Activated naive CD4-positive, alpha-beta T cell treated with anti-CD3 and anti-CD28 coated beads, Interleukin-2, amount 10 ng/mL, durations not matched to agents 5 hours and 36 hours (primary cell): ENCODE data around the gene CNFN. TPM values are rescaled to one million over a fixed set of nuclear protein-coding genes. Genes with fewer than 3 reads are reported as not detected.

Source experiments
- microRNA-seq: library from miRNA; unstranded; fragments of <30 nt; microRNA quantifications from one replicate; pipeline ENCODE4 v1.2.0, GENCODE V29; 2022; ENCODE audit warnings: borderline microRNAs expressed, borderline replicate concordance
- total RNA-seq, 2 experiments: library from RNA; stranded (reverse); gene quantifications; one replicate each; pipeline ENCODE4 v1.2.3, GENCODE V29; 2021

The CNFN gene
- under 1 TPM in 1 of 2 experiments, not detected in 1; 0.51 TPM for total RNA-seq

GRCh38 chr19:42389899-42390298, at the start of gene CNFN:
CNFN (minus strand) TSS chr19:42390297; CDS start chr19:42389037, 1,260 bp downstream.

GRCh38 chr19:42427313-42427712, 37.2 kb upstream of the CNFN start, which contains the start of gene LIPE:
LIPE (minus strand) TSS chr19:42427388; CDS start chr19:42427149, 239 bp downstream.

Small RNA genes lying within 50 kb of the gene (microRNA-seq; reads per million reads assigned to microRNA genes)
- gene MIR8077: not detected

Other genes with a start within 250 kb of the CNFN start
- 10 to 100 TPM; 46.1 to 46.3 TPM for gene DEDD2, start 172.6 kb downstream of the CNFN start, total RNA-seq
- 10 to 100 TPM; 16.0 to 17.9 TPM for gene ZNF526, start 170.0 kb downstream of the CNFN start, total RNA-seq
- 10 to 100 TPM; 40.7 to 45.7 TPM for gene GSK3A, start 147.7 kb downstream of the CNFN start, total RNA-seq
- 10 to 100 TPM; 49.0 to 50.2 TPM for gene ERF, start 135.2 kb downstream of the CNFN start, total RNA-seq
- 10 to 100 TPM; 81.9 to 86.6 TPM for gene CIC, start 121.0 kb downstream of the CNFN start, total RNA-seq
- gene PRR19, start 88.2 kb downstream of the CNFN start, total RNA-seq: under 1 TPM; 0.30 to 0.39 TPM
- gene PAFAH1B3, start 87.7 kb downstream of the CNFN start, total RNA-seq: 10 to 100 TPM; 36.5 to 39.0 TPM
- under 1 TPM in 1 of 2 experiments, not detected in 1; 0.31 TPM for gene TMEM145, start 77.0 kb downstream of the CNFN start, total RNA-seq
- 1 to 10 TPM; 4.4 to 4.9 TPM for gene MEGF8, start 64.7 kb downstream of the CNFN start, total RNA-seq
- 10 to 100 TPM; 27.0 to 32.9 TPM for gene LIPE, start 37.1 kb upstream of the CNFN start, total RNA-seq
- not detected for gene CXCL17, start 52.6 kb upstream of the CNFN start, total RNA-seq
- gene CEACAM1, start 138.2 kb upstream of the CNFN start, total RNA-seq: 10 to 100 TPM; 37.6 to 39.2 TPM
- gene CEACAM8, start 204.6 kb upstream of the CNFN start, total RNA-seq: not detected